ENCODE results near the gene TTI1. TPM values are rescaled to one million over a fixed set of nuclear protein-coding genes. Genes with fewer than 3 reads are reported as not detected.

The TTI1 gene
- total RNA-seq, 1 experiment from 2014 or later: 37.4 TPM

GRCh38 chr20:38065764-38066375 is 32.6 kb upstream of the TTI1 start:
- Histone ChIP-seq H3T11ph (ENCODE audit: low read length) (no peak overlapping the region), H3K9me3 (ENCODE audit: control insufficient read depth, low read depth, low read length) (no peaks in the 10 kb centered on the region), H3K27ac (ENCODE audit: insufficient read length, low read depth, low read length) (no peak overlapping the region), H4K91ac (ENCODE audit: insufficient read length, low read depth, low read length) (no peak overlapping the region), H3K4me2 (ENCODE audit: insufficient read depth, insufficient read length, low read length) (no peak overlapping the region), H4K20me1 (ENCODE audit: control insufficient read depth, insufficient read depth, insufficient read length) (no peaks in the 10 kb centered on the region), H2BK20ac (ENCODE audit: low read depth, low read length, poor library complexity, severe bottlenecking) (no peak overlapping the region), H3K14ac (ENCODE audit: insufficient read depth, low read length) (no peak overlapping the region), H2BK5ac (ENCODE audit: insufficient read length, low read length) (no peak overlapping the region), H3K23me2 (ENCODE audit: insufficient read length, low read depth, low read length, poor library complexity, severe bottlenecking) (no peaks in the 10 kb centered on the region), H3K56ac (ENCODE audit: insufficient read length, low read depth, low read length) (no peak overlapping the region), H3K9ac (ENCODE audit: extremely low read depth, insufficient read length, low read length) (no peak overlapping the region), H2BK15ac (ENCODE audit: low read depth, low read length) (no peak overlapping the region), H3K79me2 (ENCODE audit: insufficient read depth, low read length) (no peaks in the 10 kb centered on the region), H2BK12ac (ENCODE audit: insufficient read length, low read depth, low read length) (no peak overlapping the region), H3K18ac (ENCODE audit: insufficient read length, low read depth, low read length) (no peak overlapping the region), H3K4ac (ENCODE audit: low read depth, low read length) (no peak overlapping the region), H2BK120ac (ENCODE audit: low read depth, low read length, poor library complexity, severe bottlenecking) (no peak overlapping the region), H4K8ac (replicated peaks; ENCODE audit: insufficient read length, low read depth, low read length) (no peak overlapping the region), H2AK5ac (ENCODE audit: insufficient read length, low read length) (no peak overlapping the region), H3K23ac (ENCODE audit: insufficient read length, low read depth, low read length) (no peak overlapping the region), H2AFZ (ENCODE audit: low read length) (no peak overlapping the region), H3K4me1 (ENCODE audit: insufficient read depth, low read length) (no peaks in the 10 kb centered on the region), H4K5ac (ENCODE audit: insufficient read length, low read depth, low read length) (no peak overlapping the region), H3K27me3 (ENCODE audit: insufficient read depth, low read length) (no peaks in the 10 kb centered on the region), H3K79me1 (ENCODE audit: insufficient read depth, low read depth, low read length, poor library complexity, severe bottlenecking) (no peaks in the 10 kb centered on the region)
- Mint-ChIP-seq H3K27me3 (ENCODE audit: low read depth) (no peaks in the 10 kb centered on the region), H3K9me3 (no peaks in the 10 kb centered on the region), H3K36me3 (ENCODE audit: insufficient read depth in 1 of 3, low read depth in 3 of 3) (peaks cover 22 to 46% (median 38%) of the 10 kb centered on the region in 3 experiments), H3K4me1 (no peaks in the 10 kb centered on the region), H3K4me3 (no peak overlapping the region), H3K27ac (peak overlapping the region in 1 of 3 experiments; percentile 20; a peak in 1 of 7 replicates)
- no peak for TF ChIP-seq CTCF (conservative IDR thresholded peaks at IDR 0.05)
- no CpG with 5 or more reads among the region's 10 CpGs for WGBS (ENCODE audit: extremely low coverage, insufficient read length, low lambda C conversion rate)
- no peak for DNase-seq

Data from H9 (cell line).